ENCODE results near the gene OR6S1.
"Not testable (repeated sequence)": the region's sequence is repeated elsewhere in the genome, so short reads cannot be mapped to it uniquely, and the experiment has no call there.

Gene OR6S1

GRCh38 chr14:20620798-20621478 lies 20.6 kb downstream of the OR6S1 start:
- no peaks in the 10 kb centered on the region for H3K79me2 ChIP-seq (ENCODE audit: control insufficient read depth, low read length)
- no peaks in the 10 kb centered on the region for H3K9me3 ChIP-seq (ENCODE audit: control insufficient read depth, insufficient read depth, low read length)
- H3K27me3 ChIP-seq (ENCODE audit: control insufficient read depth, low read length), result peaks cover 52% of the 10 kb centered on the region

GRCh38 chr14:20619688-20620087 lies 21.8 kb downstream of the OR6S1 start:
- not testable (repeated sequence) for H3F3A ChIP-seq (ENCODE audit: control insufficient read depth, insufficient read depth); H3K9me2 ChIP-seq (replicated peaks; ENCODE audit: control insufficient read depth, low read length); H4K20me1 ChIP-seq (ENCODE audit: control insufficient read depth, insufficient read depth, low read depth, low read length); H3K79me2 ChIP-seq (ENCODE audit: control insufficient read depth, low read length); H3K36me3 ChIP-seq (ENCODE audit: control insufficient read depth, low read length); H3K27ac ChIP-seq (ENCODE audit: low read depth, low read length); H3K4me2 ChIP-seq (ENCODE audit: low read length); H3K9me3 ChIP-seq (ENCODE audit: control insufficient read depth, insufficient read depth, low read length); H3K4me3 ChIP-seq (ENCODE audit: low read length)
- H3K27me3 ChIP-seq (ENCODE audit: control insufficient read depth, low read length), result peaks cover 39% of the 10 kb centered on the region
- peaks cover 32% of the 10 kb centered on the region for H3K4me1 ChIP-seq (ENCODE audit: control insufficient read depth, low read length)

More at GRCh38 chr14:20620798-20621478, 20.6 kb downstream of the OR6S1 start:
- no peaks in the 10 kb centered on the region for H3K36me3 ChIP-seq (ENCODE audit: control insufficient read depth, low read length)
- H3K4me1 ChIP-seq (ENCODE audit: control insufficient read depth, low read length), result peaks cover 45% of the 10 kb centered on the region
- H3F3A ChIP-seq (ENCODE audit: control insufficient read depth, insufficient read depth), result peaks cover 3% of the 10 kb centered on the region; the same call in 1 of the 2 replicates
- no peaks in the 10 kb centered on the region for H3K9me2 ChIP-seq (replicated peaks; ENCODE audit: control insufficient read depth, low read length)
- no peaks in the 10 kb centered on the region for H4K20me1 ChIP-seq (ENCODE audit: control insufficient read depth, insufficient read depth, low read depth, low read length)
- H3K27ac ChIP-seq (ENCODE audit: low read depth, low read length), result no peak overlapping the region
- H3K4me3 ChIP-seq (ENCODE audit: low read length), result no peak overlapping the region
- TF ChIP-seq EZH2phosphoT487 (IDR thresholded peaks at IDR 0.05; ENCODE audit: borderline replicate concordance, low read length), result no peak
- no peak for TF ChIP-seq CTCF (IDR thresholded peaks at IDR 0.05; ENCODE audit: low read depth, low read length, poor library complexity, severe bottlenecking)
- H3K4me2 ChIP-seq (ENCODE audit: low read length), result no peak overlapping the region

GRCh38 chr14:20618271-20618749 lies 23.2 kb downstream of the OR6S1 start:
- no peak overlapping the region for H3K4me2 ChIP-seq (ENCODE audit: low read length)
- no peaks in the 10 kb centered on the region for H3K36me3 ChIP-seq (ENCODE audit: control insufficient read depth, low read length)
- H3F3A ChIP-seq (ENCODE audit: control insufficient read depth, insufficient read depth), result no peaks in the 10 kb centered on the region
- no peak overlapping the region for H3K27ac ChIP-seq (ENCODE audit: low read depth, low read length)
- H3K27me3 ChIP-seq (ENCODE audit: control insufficient read depth, low read length), result peaks cover 26% of the 10 kb centered on the region
- H3K79me2 ChIP-seq (ENCODE audit: control insufficient read depth, low read length), result no peaks in the 10 kb centered on the region
- no peak overlapping the region for H3K4me3 ChIP-seq (ENCODE audit: low read length)
- no peaks in the 10 kb centered on the region for H4K20me1 ChIP-seq (ENCODE audit: control insufficient read depth, insufficient read depth, low read depth, low read length)
- TF ChIP-seq CTCF (IDR thresholded peaks at IDR 0.05; ENCODE audit: low read depth, low read length, poor library complexity, severe bottlenecking), result no peak
- no peak for TF ChIP-seq EZH2phosphoT487 (IDR thresholded peaks at IDR 0.05; ENCODE audit: borderline replicate concordance, low read length)
- no peaks in the 10 kb centered on the region for H3K9me3 ChIP-seq (ENCODE audit: control insufficient read depth, insufficient read depth, low read length)
- no peaks in the 10 kb centered on the region for H3K9me2 ChIP-seq (replicated peaks; ENCODE audit: control insufficient read depth, low read length)
- peaks cover 31% of the 10 kb centered on the region for H3K4me1 ChIP-seq (ENCODE audit: control insufficient read depth, low read length)

All from DOHH2 (cell line).